ENCODE results near the gene BTBD9.

Gene BTBD9

GRCh38 chr6:38323216-38323615, 316.5 kb downstream of the BTBD9 start:
- no peak for DNase-seq

GRCh38 chr6:38322138-38322537, 317.6 kb downstream of the BTBD9 start:
- DNase-seq, result no peak

- no peak for DNase-seq
These were observed 318.9 kb downstream of the BTBD9 start for GRCh38 chr6:38320843-38321242.

- no peak for DNase-seq
These were observed 319.4 kb downstream of the BTBD9 start for GRCh38 chr6:38320358-38320757.

GRCh38 chr6:38319256-38320212, 320.2 kb downstream of the BTBD9 start:
- DNase-seq, result no peak

GRCh38 chr6:38316099-38316868, 323.4 kb downstream of the BTBD9 start:
- no peak for DNase-seq

- DNase-seq, result no peak
These were observed 328.5 kb downstream of the BTBD9 start for GRCh38 chr6:38311201-38311600.

GRCh38 chr6:38310061-38310460, 329.7 kb downstream of the BTBD9 start:
- DNase-seq, result no peak

GRCh38 chr6:38307740-38308139, 332.0 kb downstream of the BTBD9 start:
- DNase-seq, result no peak

- no peak for DNase-seq
These were observed 332.8 kb downstream of the BTBD9 start for GRCh38 chr6:38306931-38307330.

GRCh38 chr6:38305995-38306681, 333.6 kb downstream of the BTBD9 start:
- no peak for DNase-seq

- DNase-seq, result no peak
These were observed 336.9 kb downstream of the BTBD9 start for GRCh38 chr6:38302838-38303237.

GRCh38 chr6:38302081-38302480, 337.6 kb downstream of the BTBD9 start:
- DNase-seq, result no peak

- DNase-seq, result no peak
These were observed 349.5 kb downstream of the BTBD9 start for GRCh38 chr6:38290133-38290799.

- DNase-seq, result no peak
These were observed 352.2 kb downstream of the BTBD9 start for GRCh38 chr6:38287487-38287886.

- no peak for DNase-seq
These were observed 354.8 kb downstream of the BTBD9 start for GRCh38 chr6:38284802-38285394.

GRCh38 chr6:38283734-38284362, 355.9 kb downstream of the BTBD9 start:
- DNase-seq, result no peak

GRCh38 chr6:38282911-38283310, 356.8 kb downstream of the BTBD9 start:
- DNase-seq, result no peak

GRCh38 chr6:38281126-38281525, 358.6 kb downstream of the BTBD9 start:
- DNase-seq, result no peak

GRCh38 chr6:38279963-38280588, 359.7 kb downstream of the BTBD9 start:
- DNase-seq, result no peak

- DNase-seq, result no peak
These were observed 360.3 kb downstream of the BTBD9 start for GRCh38 chr6:38279423-38279822.
